GM21786 (cell line): ENCODE data around the gene TMEM263.

Experiments used
- ATAC-seq: cut with Tn5 transposase; IDR thresholded peaks from one replicate; pipeline ENCODE4 v1.9.1; 2021; ENCODE audit not compliant: unreplicated experiment

Gene TMEM263

DNA sequence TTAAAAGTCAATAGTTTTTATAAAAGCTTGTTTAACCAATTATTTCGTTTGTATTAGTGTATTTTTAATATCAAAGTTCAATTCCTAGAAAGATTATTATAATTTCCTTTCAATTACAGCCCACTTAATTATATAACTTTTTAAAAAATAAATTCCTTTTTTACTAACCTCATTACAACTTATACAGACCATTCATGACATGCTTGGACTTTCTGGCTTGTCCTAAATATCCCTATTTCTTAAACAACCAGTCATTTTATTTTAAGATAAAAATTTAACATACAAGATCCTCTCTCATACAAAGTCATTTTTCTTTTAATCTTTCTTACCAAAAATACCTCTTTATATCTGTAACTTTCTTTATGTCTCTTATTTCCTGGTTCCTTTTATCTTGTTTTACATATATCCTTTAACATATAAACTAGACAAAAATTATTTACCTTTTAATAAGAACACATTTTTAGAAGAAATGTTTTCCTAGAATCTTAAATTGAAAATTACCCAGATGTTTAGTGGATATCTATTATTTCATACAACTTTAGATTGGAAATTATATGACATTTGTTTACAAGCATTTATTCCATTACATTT lies 10.4 kb upstream of the TMEM263 start:
- no peak for ATAC-seq

- ATAC-seq: no peak
Measured at GRCh38 chr12:106947461-106947860, 8.2 kb upstream of the TMEM263 start.

DNA sequence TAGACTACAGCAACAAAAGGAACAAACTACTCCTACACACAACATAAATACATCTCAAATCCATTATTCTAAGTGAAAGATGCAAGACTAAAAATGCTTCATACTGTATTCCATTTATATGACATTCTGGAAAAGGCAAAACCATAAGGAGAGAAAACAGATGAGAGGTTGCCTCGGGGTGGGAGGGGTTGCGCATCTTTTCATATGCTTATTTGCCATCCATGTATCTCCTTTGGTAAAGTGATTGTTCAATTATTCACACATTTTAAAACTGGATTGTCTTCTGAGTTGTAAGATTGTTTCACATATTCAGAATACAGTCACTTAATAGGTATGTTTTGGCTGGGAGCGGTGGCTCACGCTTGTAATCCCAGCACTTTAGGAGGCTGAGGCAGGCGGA lies 5.1 kb upstream of the TMEM263 start:
- ATAC-seq: no peak

GRCh38 chr12:106953352-106954250 lies 2.1 kb upstream of the TMEM263 start:
- ATAC-seq: no peak

DNA sequence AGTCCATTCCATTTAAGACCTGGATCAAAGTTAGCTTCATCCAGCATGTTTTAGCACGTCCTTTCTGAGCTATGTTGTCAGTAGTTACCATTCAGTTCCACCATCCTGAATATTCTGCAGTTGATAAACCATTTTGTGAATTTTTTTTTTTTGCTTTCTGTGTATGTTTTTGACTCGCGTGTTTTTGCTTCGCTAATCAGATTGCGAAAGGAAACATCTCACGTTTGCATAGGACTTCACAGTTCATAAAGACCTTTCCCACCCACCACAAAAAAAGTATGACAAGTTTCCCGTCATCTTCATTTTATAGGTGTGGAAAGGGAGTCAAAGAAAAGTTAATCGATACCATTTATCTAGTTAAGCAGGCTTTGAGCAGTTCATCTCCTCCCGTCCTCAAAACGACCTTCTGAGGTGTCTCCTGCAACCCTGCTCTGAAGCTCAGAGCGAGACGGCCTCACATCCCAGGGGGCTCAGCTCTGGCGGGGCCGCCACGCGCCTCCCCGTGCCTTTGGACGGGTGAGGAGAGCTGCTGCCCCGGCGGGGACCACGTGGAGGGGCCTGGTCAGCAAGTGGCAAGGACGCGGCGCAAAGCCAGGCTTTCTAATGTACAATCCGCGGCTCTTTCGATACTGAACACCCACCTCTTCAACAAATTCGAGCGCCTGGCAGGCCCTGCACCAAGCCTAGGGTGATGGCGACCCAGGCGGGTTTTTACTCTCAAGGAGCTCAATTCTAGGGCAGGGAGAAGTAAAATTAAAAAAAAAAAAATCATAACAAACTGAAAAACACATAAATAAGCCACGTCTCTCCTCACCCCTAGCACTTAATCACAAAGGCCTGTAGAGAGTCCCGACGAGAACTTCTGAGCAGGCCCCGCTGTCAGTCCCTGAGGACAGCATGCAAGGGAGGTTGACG lies 988 bp upstream of the TMEM263 start:
- no peak for ATAC-seq

DNA sequence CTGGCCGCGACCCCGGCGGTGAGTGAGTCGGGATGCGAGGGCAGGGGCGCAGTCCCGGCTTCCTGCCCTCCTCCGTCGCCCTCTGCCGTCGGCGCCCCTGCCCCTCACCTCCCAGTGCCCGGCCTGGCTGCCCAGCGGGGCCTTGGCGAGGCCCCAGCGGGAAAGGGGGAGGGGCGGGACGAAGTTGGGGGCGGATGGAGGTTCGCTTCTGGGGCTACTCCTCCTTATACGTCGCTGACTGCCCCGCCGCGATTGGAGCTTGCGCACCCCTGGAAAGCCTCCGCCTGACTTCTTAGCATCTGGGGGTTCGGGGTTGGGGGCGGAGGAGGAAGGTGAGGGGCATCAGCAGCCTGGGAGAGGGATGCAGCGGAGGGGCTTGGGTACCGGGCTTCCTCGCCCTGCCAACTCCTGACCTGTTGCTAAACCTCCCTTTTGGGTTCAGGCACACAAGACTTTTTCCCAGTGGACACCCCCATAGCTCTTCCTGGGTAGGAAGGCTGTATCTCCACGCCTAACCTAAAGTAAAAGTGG lies 406 bp downstream of the TMEM263 start:
- peak; percentile 33 for ATAC-seq

DNA sequence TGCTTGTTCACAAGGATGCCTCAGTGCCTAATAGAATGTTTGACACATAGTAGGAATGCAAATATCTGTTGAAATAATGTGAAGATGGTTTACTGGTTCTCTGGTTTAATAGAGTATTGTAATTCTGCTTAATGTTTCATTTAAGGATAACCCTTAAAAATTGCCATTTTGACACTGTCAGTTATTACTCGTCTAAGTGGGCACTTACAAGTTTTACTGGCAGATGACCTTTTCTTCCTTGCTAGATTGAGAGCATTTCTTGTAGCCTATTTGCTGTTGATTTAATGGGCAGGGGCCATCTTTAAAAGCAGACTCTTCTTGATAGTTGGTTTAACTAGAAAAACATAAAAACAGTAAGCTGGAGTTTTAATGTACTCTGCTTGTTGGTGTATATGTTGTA lies 1.9 kb downstream of the TMEM263 start:
- no peak for ATAC-seq

GRCh38 chr12:106960443-106960842 lies 4.7 kb downstream of the TMEM263 start:
- no peak for ATAC-seq

GRCh38 chr12:106962286-106962685 lies 6.6 kb downstream of the TMEM263 start:
- no peak for ATAC-seq

DNA sequence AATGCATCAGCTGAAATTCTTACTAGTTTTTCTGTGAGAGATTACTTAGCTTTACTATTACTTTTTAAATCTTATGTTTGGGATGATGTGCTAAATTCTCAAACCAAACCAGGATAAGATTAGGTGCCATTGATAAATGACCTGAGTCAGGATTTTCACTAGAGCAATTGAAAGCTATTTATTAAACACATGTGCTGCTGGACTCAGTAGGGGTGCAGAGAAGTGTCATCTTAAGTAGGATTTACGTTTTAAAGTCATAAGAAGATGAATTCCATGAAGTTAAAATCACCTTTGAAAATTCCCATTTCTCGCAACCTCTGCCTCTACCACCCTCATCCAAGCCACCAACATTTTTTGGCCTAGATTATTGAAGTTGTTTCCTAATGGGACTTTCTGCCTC lies 8.8 kb downstream of the TMEM263 start:
- ATAC-seq: no peak

- ATAC-seq: no peak
Measured at GRCh38 chr12:106971065-106971464, 15.4 kb downstream of the TMEM263 start.

GRCh38 chr12:106973545-106973944 lies 17.8 kb downstream of the TMEM263 start:
- ATAC-seq: no peak

DNA sequence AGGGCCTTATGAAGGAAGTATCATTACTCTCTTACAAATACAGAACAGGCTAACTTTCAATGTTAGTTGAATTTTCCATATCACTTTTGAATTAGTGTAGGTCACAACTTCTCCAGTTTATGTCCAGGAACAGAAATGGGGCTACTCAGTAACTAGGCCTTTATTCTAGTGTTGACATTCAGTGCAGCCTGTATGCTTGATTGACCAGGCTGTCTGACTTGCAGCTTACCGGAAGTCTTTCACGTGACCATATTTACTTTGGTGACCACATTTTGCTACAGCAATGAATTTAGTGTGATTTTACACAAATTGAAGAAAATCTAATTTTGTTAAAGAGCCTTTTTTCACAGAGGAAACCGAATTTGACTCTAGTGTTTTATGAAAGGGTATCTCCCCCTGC lies 18.8 kb downstream of the TMEM263 start:
- peak; percentile 93 for ATAC-seq

DNA sequence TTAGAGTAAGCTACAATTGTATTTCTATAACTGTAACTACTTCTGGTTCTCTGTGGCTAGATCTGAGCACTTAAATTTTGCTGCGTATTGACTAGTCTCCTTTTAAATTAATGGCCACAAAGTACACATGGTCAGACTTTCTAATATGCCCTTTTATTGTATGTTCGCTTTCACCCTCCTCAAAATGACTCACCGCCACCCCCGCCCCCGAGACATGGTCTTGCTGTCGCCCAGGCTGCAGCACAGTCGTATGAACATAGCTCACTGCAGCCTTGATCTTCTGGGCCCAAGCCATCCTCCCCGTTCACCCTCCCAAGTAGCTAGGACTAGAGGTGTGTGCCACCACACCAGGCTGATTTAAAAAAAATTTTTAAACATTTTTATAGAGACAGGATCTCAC lies 19.4 kb downstream of the TMEM263 start:
- no peak for ATAC-seq

DNA sequence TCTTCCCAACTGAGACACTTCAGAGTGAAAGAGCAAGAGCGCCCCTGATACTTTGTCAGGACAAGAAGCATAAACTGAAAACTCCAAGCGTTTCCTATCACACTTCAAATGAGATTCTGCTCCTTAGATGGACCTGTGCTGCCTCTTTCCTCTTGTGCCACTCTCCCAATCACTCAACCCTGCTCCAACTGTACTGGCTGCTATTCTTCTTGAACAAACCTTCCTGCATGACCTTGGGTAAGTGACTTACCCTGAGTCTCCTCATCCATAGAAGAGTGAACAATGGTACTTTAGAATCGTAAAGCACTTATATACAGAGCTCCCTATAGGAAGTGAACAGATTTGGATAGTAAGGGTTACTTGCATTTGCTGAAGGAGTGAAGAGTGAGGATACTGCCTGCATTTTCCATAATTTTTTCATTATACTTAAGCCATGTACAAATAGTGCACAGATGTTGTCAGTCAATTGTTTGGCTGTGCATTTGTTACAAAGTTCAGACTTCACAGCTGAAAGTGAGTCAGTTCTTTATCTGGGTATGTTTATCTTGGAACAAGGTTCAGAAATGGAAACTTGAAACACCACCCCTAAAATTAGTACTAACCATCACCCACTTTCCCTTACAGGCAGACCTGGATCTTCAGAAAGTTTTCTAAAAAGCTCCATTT lies 20.4 kb downstream of the TMEM263 start:
- no peak for ATAC-seq

DNA sequence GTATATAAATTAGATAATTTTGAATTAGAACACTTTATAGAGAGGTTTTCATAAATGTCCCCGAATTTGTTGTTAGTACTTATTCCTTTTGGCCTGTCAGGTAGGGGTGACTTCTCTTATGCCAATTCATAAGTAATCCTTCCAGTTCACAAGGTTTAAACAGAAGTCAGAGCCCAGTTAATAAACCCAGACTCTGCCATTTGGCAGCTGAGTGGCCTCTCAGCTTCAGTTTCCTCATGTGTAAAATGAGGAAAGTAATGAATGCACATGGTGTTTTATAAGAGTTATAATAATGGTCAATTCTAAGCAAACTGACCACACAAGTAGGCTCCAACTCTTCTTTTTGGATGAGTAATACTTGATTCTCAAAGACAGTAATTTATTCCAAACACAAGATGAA lies 21.0 kb downstream of the TMEM263 start:
- ATAC-seq: no peak

DNA sequence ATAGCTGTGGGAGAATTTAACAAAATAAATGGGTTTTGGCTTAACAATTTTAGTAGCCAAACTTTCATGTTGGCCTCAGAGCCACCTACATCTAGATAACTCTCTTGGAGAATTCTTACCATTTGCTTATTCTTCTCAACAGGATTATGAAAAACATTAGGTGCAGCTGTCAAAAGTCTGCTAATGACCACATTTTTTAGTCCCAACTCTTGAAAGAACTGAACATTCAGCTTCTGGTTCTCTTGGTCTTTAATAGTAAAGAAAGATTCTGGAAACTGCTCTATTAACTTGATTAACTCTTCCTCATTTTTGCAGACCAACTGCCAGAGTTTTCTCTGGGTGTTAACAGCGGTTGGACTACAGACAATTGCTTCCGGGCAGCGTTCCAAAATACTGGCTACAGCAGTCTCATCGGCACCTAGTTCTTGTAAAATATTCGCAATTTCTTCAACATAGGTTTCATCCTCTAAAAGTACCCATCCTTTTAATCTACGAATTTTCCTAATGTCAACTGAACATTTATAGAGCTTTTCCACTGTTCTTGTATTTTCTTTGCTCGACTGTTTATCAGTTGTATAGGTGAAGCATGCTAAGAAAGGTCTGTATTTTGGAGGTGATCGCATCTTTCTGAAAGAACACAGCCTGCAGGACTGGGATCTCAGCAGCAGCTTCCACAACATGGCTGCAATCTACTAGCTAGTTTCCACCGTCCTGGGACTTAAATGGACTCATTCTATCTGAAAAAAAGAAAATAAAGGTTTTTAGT lies 22.5 kb downstream of the TMEM263 start:
- no peak for ATAC-seq

DNA sequence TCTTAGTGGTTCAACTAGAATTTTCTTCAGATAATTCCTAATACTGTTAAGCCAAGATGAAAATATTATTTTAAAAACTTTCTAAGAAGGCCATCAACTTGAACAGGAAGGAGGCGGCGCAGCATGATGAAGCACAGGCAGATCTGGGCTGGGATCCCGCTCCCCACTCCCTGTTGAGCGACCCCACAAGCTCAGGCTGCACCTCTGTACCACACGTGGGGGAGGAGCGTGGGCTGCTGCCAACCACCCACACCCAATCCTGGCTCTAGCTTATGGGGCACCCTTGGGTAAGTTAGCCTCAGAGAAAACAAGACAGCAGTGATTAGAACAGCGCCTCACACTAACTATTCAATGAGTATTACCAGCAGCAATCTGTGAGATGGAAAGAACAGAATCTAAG lies 25.2 kb downstream of the TMEM263 start:
- no peak for ATAC-seq

- ATAC-seq: no peak
Measured at GRCh38 chr12:106981788-106982187, 26.1 kb downstream of the TMEM263 start.

GRCh38 chr12:106982229-106982628 lies 26.5 kb downstream of the TMEM263 start:
- ATAC-seq: no peak
